NCI-H128 (cell line): Measurements from ENCODE around the gene XPNPEP1.
A peak's percentile ranks its signal among the peaks of the same experiment; 100 is the strongest.

Source experiments
- DNase-seq: peaks from one replicate; lab custom pipeline; 2025; ENCODE audit not compliant: unreplicated experiment; lab: John Stamatoyannopoulos, UW

The XPNPEP1 gene

DNA sequence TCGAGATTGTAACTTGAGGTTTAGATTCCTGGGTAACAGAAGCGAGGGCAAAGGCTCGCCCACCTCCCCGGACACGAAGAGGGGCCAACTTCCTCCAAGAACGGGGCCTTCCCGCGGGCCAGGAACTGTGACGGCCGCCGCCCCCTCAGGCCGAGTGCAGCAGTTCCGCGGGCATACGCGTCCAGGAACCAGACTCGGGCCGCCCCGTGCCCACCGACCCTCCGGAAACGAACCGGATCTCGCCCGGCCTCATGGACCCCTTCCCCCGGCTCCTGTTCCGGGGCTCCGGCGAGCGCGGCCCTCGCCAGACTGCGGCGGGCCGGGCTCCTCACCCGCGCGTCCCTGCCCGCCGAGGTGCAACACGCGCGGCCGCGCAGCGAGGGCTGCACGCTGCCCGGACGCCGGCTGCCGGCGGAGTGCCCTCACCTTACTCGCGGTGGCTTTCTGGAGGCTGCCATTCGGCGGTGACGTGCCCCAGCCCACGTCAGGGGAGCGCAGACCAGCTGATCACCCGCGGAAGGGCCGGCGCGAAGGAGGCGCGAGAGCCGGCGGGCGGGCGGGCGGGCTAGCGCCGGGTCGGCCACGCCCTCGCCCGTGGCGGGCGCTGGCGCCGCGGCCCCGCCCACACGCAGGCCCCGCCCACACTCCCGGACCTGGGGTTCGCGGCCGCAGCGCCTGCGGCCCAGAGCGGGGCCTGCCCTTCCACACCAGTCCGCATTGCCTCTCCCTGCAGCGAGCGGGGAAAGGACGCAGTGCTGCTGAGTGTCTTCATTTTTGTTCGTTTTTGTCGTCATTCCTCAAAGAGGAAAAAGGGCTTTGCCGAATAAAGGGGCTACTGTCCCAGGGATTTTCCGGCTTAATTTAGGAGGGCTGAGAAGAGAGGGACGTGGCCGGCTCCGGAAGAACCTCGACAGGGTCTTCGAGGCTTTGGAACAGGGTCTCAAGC lies at the start of gene XPNPEP1:
Gene XPNPEP1, minus strand, starts transcription at position 536 of the 946 bp plus-strand sequence. Its CDS starts 78 bp downstream, at position 458.
- peak; percentile 36 for DNase-seq

DNA sequence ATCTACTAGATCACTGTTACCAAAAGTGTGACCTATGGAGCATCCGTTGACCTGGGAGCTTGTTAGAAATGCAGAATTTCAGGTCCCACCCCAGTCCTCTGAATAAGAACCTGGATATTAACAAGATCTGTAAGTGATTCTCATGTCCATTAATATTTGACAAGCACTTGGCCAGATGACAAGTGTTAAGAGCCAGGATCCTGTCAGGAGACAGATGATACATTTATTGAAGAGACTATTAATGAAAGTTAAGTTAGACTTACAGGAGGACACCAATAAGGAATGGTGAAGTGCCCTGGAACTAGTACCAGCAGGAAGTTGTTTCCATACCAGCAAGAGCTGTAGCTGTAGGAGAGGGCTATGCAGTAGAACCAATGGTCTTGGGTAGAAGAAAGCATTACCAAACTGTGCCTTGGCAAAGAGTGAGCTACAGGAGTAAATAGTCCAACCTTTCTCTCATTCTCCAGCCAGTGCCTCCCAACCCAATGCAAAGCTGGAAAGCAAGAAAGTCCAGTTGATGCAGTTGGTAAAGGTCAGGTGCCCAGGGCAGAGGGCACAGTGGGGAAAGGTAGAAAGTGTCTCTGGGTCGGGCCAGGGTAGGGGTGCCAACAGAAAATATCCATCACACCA lies 49.2 kb upstream of the XPNPEP1 start:
- DNase-seq: no peak

DNA sequence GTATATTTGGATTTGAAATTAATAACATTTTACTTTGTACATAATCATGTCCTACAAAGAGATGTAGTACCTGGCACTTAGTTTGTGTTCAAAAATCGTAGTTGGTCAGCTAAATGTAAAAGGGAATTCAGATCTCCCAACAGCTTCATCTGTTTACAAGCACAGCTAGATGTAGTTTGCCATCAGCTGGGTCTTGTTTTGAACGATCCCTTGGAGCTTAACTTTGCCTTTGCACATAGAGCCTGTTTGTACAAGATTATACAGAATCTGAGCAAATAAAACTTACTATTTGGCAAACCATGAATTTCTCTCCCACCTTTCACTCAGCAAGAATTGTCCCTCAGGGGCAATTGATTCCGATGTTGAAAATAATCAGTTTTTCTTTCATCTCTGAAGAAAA lies 48.3 kb upstream of the XPNPEP1 start:
- DNase-seq: no peak

DNA sequence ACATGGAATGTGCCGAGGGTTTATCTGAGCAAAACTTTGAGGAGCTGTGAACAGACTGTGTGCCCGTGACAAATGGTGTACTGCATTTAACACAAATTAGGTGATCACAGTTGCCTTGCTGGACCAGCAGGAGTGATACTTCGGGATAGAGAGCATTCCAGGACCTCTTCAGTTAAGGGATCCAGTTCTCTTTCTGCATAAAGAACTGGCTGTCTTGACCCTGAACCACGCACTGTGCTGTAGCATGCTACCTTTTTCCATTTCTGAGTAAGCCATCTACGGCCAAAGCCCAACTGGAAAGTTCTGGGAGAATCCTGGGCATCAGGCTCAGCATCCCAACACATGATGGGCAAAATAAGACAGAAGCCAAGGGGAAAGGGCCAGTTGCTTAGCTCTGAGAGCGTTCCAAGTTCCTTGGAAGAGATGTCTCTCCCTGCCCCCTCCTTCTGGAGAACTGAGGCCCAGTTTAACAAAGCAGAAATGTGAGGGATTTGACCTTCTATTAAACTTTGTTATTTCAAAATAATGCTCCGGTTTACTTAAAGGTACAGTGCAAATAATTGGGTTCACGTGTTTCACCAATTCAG lies 46.5 kb upstream of the XPNPEP1 start:
- DNase-seq: no peak

DNA sequence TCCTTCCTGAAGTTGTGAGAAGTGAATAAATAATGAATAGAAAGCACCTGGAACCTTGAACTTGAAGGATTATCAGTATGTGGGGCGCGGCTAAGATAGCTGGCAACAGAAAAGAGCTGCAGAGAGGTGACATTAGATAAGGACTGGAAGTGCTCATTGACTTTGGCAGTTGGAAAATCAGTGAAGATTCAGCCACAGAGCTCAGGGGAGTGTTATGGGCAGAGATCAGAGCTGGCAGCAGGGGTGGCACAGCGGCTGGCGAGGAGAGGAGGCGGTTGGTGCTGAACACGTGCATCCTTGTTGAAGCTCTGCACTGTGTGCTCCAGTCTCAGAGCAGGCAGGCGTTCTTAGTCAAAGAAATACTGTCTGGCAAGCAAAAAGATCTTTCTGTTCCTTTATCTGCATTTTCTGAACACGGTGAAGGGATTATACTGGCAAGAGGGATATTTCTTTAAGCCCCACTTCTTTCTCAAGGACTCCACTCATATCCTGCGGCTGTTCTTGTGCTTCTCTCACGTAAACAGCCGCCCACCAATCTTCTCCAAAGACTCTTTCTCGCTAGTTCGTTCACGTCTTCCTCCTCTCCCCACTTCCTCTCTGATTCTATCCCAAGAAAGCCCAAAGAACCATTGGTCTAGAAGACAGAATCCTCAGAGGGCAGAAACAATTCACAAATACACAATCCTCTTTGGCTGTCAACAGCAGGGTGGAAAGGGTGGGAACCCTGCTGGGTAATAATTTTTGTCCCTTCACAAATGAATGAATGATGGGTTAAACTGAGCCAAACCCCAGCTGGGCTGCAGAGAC lies 45.8 kb upstream of the XPNPEP1 start:
- no peak for DNase-seq

DNA sequence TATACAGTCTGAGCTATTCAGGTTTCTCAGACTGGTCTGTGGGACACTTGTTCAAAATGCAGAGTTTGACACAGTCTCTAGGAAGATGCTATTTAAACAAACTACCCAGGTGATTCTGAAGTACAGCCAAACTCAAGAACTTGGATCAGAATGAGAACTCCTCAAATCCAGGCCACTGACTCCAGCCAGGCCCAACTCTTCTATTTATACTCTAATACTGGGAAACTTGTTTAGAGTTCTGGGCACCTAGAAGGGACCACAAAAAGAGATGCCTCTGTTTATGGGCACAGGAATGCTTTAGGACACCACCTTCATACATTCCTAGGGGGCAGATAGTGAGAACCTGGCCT lies 44.4 kb upstream of the XPNPEP1 start:
- DNase-seq: no peak

DNA sequence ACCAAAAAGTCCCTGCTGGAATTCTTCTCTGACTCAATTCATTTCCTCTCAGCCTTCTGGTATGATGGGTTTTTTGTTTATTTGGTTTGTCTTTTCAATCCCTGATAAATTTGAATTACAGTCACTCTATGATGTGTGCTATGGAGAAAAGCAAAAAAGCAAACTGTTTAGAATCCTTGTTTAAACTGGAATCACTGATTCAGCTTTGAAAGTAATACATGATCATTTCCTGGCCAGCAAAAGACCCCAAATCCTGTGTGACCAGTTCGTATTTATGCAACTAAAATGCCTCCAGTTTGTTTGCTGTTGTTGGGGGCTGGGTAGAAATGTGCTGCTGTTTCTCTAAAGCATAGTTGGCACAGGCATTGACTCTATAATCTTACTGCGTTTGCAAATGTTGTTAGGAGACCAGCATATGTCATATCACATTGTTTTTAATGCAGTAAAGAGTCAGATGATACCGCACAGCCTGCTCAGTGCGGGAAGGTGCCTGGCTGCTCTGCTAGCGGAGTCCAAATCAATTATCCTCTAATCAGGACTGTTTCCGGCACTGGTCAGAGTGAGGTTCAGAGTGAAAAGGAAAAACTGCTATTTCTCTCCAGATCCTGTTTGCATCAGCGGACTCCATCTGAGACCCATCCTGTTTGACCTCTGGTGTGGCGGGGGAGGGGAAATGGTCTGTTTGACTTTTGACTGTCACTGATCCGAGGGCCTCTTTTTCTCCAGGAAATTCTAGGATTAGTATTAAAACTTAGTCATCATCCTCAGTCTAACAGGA lies 43.8 kb upstream of the XPNPEP1 start:
- no peak for DNase-seq

DNA sequence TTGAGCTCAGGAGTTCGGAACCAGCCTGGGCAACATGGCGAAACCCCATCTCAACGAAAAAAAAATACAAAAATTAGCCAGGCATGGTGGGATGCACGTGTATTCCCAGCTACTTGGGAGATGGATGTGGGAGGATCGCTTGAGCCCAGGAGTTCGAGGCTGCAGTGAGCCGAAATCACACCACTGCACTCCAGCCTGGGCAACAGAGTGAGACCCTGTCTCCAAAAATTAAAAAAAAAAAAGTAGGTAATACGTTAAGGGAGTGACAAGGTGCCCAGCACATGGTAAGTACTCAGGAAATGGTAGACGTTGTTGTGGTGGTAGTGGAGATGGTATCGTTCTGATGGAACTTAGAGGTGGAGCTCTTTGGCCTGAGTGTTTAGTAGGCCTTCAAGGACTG lies 41.0 kb upstream of the XPNPEP1 start:
- DNase-seq: no peak

DNA sequence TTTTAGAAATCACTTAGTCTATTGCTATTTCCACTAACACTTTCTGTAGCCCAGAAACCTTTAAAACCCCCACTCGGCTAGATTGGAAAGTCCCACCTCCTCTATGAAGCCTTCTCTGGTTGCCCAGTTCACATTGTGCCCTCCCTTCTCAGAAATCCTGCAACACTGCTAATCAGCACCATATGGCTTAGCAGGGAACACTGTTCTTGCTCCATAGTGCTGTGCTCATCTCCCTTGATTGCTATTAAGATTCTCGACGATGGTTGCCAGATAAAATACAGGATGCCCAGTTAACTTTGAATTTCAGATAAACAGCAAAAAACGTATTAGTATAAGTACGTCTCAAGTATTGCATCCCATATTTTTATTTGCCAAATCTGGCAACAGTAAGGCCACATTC lies 40.1 kb upstream of the XPNPEP1 start:
- DNase-seq: no peak

DNA sequence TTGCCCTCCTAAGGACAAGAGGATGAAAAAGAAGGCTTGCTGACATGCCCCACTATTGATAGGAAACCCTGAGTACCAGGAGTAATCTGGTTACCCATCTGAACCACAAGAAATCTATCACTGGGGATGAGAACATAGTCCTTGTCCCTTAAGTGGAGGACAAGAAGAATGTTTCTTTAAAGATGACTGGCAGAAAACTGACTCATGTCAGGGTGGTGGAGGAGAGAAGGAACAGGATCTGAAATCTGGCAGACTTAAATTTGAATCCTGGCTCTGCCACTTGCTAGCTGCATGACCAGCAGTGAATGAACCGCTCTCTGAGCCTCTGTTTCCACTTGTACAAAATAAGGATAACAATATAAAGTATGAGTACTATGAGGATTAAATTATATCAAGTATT lies 38.9 kb upstream of the XPNPEP1 start:
- no peak for DNase-seq

DNA sequence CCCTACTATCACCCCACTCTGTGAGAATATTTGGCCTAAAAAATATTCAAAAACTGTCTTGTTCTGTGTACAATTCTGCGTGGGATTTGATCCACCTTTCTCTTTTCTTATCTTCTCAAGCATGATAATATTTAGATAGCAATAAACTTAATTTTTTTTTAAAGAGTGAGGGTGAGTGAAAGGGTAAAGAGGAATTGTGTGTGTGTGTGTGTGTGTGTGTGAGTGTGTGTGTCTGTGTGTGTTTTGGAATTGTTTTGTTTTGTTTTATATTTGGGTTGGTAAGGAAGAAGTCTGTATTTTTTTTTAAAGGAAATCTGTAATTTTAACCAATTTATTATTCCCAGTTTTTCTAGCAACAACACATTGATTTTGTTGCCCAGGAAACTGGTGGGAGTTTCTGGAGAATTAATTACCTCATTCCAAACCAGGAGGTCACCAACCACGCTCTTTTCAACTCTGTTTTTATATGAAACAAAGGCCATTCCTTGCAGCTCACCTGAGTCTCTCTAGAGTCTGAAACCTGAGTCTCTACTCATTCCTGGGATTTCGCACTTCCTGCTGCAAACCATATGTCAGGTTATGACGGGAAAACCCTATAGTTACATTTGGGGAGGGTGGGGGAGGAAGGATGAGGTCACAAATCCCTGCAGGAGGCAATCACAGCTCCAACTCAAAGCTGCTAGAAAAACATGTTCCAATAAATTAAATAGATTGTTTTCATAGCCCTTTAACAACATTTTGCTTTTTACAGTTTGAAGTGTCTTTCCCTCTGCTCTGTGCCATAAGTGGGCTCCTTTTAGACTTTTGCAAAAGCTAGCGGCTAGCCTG lies 38.1 kb upstream of the XPNPEP1 start:
- DNase-seq: no peak

DNA sequence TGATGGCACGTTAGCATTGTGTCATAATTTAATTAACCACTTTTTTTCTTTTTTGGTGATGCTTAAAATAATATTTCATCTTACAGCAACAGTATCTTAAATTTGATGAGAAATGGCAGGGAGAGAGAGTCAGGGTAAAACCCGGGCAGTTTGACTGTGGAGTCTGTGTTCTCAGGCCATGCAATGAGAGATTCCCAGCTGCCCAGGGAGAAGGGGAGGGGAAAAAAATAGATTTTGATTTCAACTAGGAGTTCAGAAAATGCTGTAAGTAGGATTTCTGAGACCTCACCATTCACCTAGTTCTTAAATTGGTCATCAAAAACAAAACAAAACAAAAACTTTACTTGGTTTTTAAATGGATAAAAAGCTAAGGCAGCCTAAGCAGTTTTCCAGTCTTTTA lies 37.4 kb upstream of the XPNPEP1 start:
- no peak for DNase-seq

DNA sequence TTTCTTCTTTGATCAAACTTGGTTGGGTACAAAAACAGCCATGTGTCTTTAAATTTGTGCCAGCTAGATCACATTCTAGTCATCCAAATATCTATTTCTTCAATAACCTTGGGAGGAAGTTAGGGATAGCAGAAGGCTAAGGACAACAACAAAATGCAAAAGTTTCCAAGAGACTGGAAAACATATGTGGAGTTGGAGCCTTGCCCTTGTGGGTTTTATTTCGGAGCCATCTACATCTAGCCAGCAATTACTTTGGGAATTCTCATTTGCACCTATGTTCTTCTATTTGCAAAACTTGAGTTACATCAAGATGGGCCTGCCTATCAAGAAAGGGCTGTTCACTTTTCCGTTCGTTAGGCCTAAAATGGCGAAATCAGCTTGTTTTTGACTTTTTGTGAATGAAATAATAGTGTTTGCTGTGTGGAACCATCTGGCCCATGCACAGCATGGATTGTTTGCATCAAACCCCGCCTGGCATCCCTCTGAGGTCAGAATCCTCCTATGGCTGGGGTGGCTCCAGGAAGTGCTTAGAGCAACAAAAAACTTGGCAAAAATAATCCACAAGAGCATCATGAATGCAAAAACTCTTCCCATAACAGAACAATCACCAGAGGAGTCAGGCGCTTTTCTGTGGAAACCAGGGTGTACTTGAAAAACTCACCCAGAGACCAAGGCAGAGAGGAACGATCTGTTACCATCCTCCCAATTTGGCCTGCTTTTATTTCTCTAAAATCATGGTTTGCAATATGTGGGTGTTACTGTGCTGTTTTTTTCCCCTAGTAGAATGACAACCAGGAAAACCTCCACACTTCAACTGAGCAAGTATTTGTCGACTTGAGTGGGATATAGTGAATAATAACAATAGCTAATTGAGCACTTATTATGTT lies 36.2 kb upstream of the XPNPEP1 start:
- no peak for DNase-seq

DNA sequence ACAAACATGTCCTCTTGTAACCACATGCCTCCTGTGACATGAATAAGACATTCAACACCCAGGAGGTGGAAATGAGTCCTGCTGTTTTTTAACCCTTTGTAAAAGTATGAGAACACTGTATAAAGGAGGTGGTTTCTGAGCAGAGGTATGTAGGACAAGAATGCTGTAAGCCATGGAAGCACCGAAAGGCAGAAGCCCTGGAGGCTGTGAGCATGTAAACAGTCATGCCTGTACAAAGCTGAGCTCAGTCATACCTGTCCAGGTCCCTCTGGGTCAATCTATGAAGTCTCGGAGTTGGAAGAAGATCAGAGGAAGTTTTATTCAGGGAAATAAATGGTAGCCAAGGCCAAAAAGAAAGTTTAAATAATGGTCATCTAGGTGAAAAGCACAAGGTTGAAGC lies 34.7 kb upstream of the XPNPEP1 start:
- no peak for DNase-seq

DNA sequence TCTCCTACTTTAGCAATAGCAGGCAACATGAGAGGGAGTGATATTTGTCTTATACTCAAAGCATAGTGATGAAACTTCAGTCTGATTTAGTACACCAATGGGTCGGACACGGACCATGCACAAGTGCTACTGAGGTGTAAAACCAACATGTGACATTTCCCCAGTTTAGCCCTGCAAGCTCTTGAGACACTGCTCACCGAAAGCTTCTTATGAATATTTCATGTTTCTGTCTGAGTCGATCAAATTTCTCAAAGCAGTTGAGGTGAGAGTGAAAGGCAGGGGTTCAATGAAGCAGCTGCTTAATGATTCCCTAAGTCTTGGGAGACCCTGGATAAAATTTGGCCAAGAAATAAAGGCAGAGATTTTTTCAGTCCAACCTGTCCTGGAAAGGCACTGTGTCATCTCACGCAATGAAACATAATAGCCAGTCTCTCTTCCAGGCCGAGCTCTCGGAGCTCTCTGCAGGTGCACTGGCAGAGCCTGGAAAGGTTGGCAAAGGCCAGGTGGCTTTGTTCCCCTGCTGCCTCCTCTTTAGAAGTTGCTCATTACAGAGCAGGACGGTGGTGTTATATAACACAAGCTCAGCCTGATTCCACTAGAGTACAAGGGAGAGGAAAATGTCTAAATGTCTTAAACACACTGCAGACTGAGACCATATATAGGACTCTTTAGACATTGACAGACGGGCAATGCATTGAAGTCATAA lies 33.9 kb upstream of the XPNPEP1 start:
- peak; percentile 20 for DNase-seq

DNA sequence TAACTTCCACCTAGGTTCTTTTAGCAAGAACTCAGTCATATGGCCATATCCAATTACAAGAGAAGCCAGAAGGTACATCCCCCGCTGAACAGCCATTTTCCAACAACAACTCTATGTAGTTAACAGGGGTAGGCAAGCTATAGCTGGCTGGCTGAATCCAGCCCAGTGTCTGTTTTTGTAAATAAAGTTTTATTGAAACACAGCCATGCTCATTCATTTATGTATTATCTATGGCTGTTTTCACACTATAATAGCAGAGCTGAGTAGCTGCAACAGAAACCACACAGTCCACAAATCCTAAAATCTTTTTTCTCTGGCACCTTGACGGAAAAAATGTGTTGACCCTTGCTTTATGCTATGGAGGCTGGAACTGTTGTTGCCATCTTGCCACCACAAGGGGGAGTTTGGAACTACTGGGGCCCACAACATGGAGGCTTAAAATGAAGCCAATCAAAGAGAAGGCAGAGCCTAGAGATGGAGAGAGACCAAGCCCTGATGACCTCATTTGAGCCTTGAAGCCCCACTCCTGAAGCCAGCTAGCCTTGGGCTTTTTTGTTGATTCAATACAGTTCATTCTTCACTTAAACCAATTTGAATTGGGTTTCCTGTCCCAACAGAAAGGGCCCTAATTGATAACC lies 33.3 kb upstream of the XPNPEP1 start:
- DNase-seq: no peak

DNA sequence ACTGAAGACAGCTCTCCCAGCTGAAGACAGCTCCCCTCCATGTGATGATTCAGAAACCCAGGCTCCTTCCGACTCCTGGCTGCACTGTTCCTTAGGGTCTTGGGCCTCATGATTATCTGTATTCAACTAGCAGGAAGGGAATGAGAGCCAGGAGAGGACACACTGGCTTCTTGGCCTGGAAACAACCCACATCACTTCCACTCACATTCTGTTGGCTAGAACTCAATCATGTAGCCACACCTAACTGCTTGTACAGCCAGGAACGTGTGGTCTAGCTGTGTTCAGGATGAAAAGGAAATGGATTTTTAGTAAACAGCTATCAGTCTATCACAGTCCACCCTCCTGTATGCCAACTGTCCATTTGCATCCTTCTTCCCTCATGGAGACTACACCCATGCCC lies 30.5 kb upstream of the XPNPEP1 start:
- DNase-seq: no peak

DNA sequence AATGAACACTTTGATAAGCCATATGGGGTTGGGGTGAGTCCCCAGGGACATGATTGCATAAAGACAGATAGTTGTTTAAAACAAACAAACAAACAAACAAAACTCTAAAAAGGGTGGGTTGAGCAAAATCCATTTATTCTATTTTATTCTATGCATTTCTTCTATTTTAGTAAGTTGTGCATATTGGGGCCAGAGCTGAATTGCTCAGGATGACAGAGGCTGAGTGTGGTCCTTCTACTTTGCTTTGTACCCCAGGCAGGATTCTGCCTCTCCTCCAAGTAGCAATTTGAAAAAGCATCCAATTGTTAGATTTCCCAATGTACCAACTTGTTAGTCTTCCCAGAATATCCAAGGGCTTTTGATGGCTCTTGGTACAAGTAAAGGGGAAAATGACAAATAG lies 29.2 kb upstream of the XPNPEP1 start:
- no peak for DNase-seq
